Neural cell (in vitro differentiated cells): ENCODE results near the gene ZNF426.

Experiments used
- EP300 ChIP-seq: fragments of 450-650 bp; conservative IDR thresholded peaks from 2 replicates; pipeline ENCODE4 v1.6.1; 2014; ENCODE audit warnings: antibody characterized with exemption, mild to moderate bottlenecking, moderate library complexity; ENCODE audit not compliant: poor library complexity, severe bottlenecking
- EZH2 ChIP-seq: fragments of 200-600, 300-800 bp; shearing (Covaris generic), sonication (generic); IDR thresholded peaks from 2 replicates; pipeline ENCODE4 v1.6.1; 2014; ENCODE audit warnings: antibody characterized with exemption, low read length, borderline replicate concordance, mild to moderate bottlenecking; ENCODE audit not compliant: insufficient read depth, poor library complexity, severe bottlenecking
- MXI1 ChIP-seq: fragments of 450-650 bp; conservative IDR thresholded peaks from 2 replicates; pipeline ENCODE4 v1.6.1; 2014; ENCODE audit warnings: antibody characterized with exemption, mild to moderate bottlenecking; ENCODE audit not compliant: poor library complexity, severe bottlenecking
- POLR2AphosphoS5 ChIP-seq: IDR thresholded peaks from 2 replicates; pipeline ENCODE4 v1.6.1; 2012
- RAD21 ChIP-seq: fragments of 450-650 bp; conservative IDR thresholded peaks from 2 replicates; pipeline ENCODE4 v1.6.1; 2014; ENCODE audit warnings: antibody characterized with exemption, mild to moderate bottlenecking, moderate library complexity
- SMC3 ChIP-seq: fragments of 450-650 bp; conservative IDR thresholded peaks from 2 replicates; pipeline ENCODE4 v1.6.1; 2014; ENCODE audit warnings: antibody characterized with exemption, mild to moderate bottlenecking, moderate library complexity; ENCODE audit not compliant: poor library complexity
- TAF1 ChIP-seq: IDR thresholded peaks from 2 replicates; pipeline ENCODE4 v1.6.1; 2012; ENCODE audit warnings: low read depth
- TF ChIP-seq, protein P1 (sequence below): fragments of 450-650 bp; IDR thresholded peaks from 2 replicates; pipeline ENCODE4 v1.5.1; 2014; ENCODE audit warnings: antibody characterized with exemption, mild to moderate bottlenecking, moderate library complexity; ENCODE audit not compliant: poor library complexity, severe bottlenecking
- TF ChIP-seq, protein P2 (sequence below): IDR thresholded peaks from 2 replicates; pipeline ENCODE4 v1.6.1; 2012; ENCODE audit warnings: borderline replicate concordance

DNA sequence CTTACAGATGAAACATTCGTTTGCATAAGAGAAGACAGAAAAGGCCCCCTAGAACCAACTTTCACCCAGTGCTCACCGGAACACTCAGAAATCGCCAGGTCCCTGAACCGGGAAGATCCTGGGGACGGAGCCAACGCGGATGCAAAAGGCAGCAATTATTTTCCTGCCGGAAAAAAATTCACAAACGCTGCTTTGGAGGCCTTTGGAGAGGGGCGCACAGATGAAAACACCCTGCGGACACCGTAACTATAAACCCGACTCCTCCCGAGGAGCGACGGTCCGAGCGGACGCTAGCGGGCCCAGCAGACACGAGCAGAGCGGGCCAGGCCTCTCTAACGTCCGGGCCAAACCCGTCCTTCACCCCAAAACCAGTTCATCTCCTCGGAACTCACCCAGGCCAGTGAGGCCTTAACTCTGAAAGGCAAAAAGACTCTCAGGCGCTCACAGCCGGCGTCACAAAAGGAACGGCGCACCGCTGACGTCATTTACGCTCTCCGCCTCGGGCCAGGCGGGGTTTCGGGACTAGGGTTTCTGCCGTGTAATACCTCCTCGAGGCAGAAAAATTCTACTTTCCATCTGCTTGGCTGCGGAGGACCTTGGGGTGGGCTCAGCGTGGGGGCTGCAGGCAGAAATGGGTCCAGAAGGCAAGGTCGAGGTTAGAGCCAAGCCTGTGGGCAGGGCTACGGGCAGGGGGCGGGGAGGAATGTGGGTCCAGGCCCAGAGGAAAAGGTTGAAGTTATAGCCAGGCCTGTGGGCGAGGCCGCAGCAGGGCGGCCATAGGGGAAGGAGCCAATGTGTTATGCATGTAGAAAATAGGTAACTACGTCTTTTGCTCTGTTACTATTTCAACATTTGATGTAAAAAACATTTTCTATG, at the start of gene ZNF426:
- TF ChIP-seq, protein P1, sequence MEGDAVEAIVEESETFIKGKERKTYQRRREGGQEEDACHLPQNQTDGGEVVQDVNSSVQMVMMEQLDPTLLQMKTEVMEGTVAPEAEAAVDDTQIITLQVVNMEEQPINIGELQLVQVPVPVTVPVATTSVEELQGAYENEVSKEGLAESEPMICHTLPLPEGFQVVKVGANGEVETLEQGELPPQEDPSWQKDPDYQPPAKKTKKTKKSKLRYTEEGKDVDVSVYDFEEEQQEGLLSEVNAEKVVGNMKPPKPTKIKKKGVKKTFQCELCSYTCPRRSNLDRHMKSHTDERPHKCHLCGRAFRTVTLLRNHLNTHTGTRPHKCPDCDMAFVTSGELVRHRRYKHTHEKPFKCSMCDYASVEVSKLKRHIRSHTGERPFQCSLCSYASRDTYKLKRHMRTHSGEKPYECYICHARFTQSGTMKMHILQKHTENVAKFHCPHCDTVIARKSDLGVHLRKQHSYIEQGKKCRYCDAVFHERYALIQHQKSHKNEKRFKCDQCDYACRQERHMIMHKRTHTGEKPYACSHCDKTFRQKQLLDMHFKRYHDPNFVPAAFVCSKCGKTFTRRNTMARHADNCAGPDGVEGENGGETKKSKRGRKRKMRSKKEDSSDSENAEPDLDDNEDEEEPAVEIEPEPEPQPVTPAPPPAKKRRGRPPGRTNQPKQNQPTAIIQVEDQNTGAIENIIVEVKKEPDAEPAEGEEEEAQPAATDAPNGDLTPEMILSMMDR, result peak; percentile 17
- TF ChIP-seq POLR2AphosphoS5 (peak; percentile 89), SMC3 (peak; percentile 22), RAD21 (no peak), EZH2 (no peak), EP300 (peak; percentile 66), MXI1 (peak; percentile 67), TAF1 (peak; percentile 67)
- TF ChIP-seq, protein P2, sequence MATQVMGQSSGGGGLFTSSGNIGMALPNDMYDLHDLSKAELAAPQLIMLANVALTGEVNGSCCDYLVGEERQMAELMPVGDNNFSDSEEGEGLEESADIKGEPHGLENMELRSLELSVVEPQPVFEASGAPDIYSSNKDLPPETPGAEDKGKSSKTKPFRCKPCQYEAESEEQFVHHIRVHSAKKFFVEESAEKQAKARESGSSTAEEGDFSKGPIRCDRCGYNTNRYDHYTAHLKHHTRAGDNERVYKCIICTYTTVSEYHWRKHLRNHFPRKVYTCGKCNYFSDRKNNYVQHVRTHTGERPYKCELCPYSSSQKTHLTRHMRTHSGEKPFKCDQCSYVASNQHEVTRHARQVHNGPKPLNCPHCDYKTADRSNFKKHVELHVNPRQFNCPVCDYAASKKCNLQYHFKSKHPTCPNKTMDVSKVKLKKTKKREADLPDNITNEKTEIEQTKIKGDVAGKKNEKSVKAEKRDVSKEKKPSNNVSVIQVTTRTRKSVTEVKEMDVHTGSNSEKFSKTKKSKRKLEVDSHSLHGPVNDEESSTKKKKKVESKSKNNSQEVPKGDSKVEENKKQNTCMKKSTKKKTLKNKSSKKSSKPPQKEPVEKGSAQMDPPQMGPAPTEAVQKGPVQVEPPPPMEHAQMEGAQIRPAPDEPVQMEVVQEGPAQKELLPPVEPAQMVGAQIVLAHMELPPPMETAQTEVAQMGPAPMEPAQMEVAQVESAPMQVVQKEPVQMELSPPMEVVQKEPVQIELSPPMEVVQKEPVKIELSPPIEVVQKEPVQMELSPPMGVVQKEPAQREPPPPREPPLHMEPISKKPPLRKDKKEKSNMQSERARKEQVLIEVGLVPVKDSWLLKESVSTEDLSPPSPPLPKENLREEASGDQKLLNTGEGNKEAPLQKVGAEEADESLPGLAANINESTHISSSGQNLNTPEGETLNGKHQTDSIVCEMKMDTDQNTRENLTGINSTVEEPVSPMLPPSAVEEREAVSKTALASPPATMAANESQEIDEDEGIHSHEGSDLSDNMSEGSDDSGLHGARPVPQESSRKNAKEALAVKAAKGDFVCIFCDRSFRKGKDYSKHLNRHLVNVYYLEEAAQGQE, result peak; percentile 88
